HCT116 (cell line): ENCODE measurements around the gene POLA2. TPM values are rescaled to one million over a fixed set of nuclear protein-coding genes. Genes with fewer than 3 reads are reported as not detected.

Experiments used
- ATAC-seq: fragments of 200-7000 bp; cut with Tn5 transposase; 2 replicates; pipeline ENCODE4 v1.9.1; 2020; ENCODE audit warnings: mild to moderate bottlenecking, moderate library complexity
- Bru-seq: library from RNA; stranded (reverse); fragments of 400-500 nt; gene quantifications from one replicate; lab custom pipeline; 2021; lab: Mats Ljungman, UMichigan
- BruChase-seq, 2 experiments: library from RNA; stranded (reverse); fragments of 400-500 nt; gene quantifications; one replicate each; lab custom pipeline; 2021; lab: Mats Ljungman, UMichigan
- BruUV-seq: library from RNA; stranded (reverse); fragments of 400-500 nt; replicated peaks from 2 replicates; lab custom pipeline; 2021; lab: Mats Ljungman, UMichigan
- CTCF ChIA-PET: fragments of 300-600 bp; sonication (Branson Sonifier 250); formaldehyde crosslinking; loops from one replicate; lab custom pipeline; 2021; ENCODE audit warnings: antibody characterized with exemption; lab: Charles Lee
- POLR2A ChIA-PET: fragments of 300-600, 350-600 bp; sonication (Branson Sonifier 250); formaldehyde crosslinking; loops from one replicate; lab custom pipeline; 2021; ENCODE audit warnings: antibody characterized with exemption; lab: Charles Lee
- RAD21 ChIA-PET, 2 experiments: fragments of 300-600 bp; sonication (Branson Sonifier 250); formaldehyde crosslinking; loops; one replicate each; lab custom pipeline; 2023; ENCODE audit warnings: low total read pairs in 2 of 2; ENCODE audit not compliant: uncharacterized antibody in 2 of 2, unreplicated experiment in 2 of 2, low non-redundant PET in 1 of 2; lab: Charles Lee
- DNase-seq: peaks from one replicate; pipeline ENCODE4 v3.0.0-alpha.2; 2010; ENCODE audit warnings: low read depth, low spot score
- H2AFZ ChIP-seq: fragments of 200-600 bp; shearing (Covaris generic), sonication (generic); 2 replicates; pipeline ENCODE4 v1.6.1; 2017; ENCODE audit warnings: low read depth, mixed run types, mixed read lengths, antibody characterized with exemption, low read length; ENCODE audit not compliant: poor library complexity, severe bottlenecking
- H3K27ac ChIP-seq: 2 replicates; pipeline ENCODE4 v1.5.1; 2012; ENCODE audit warnings: low read depth, low read length
- H3K27me3 ChIP-seq: fragments of 200-600 bp; sonication (generic); 2 replicates; pipeline ENCODE4 v1.6.1; 2016; ENCODE audit warnings: mixed run types, low read length, mixed read lengths; ENCODE audit not compliant: insufficient read depth
- H3K36me3 ChIP-seq, 2 experiments: fragments of 200-500 bp in 1 of 2; fragments of 200-600 bp in 1 of 2; sonication (Bioruptor generic) in 1 of 2; sonication (generic) in 1 of 2; 2 replicates each; pipeline versions ENCODE4 v1.5.1 to v1.6.1; 2014 to 2016; ENCODE audit warnings: low read length in 2 of 2, inconsistent platforms in 1 of 2, mixed read lengths in 1 of 2, mixed run types in 1 of 2; ENCODE audit not compliant: insufficient read depth in 2 of 2, control insufficient read depth in 1 of 2
- H3K4me1 ChIP-seq, 2 experiments: fragments of 200-600 bp in 1 of 2; sonication (generic) in 1 of 2; 2 replicates each; pipeline versions ENCODE4 v1.5.1 to v1.6.1; 2012 to 2017; ENCODE audit warnings: low read length in 2 of 2, inconsistent platforms in 1 of 2, mild to moderate bottlenecking in 1 of 2, mixed read lengths in 1 of 2, mixed run types in 1 of 2, moderate library complexity in 1 of 2; ENCODE audit not compliant: insufficient read depth in 2 of 2, control insufficient read depth in 1 of 2
- H3K4me2 ChIP-seq: fragments of 200-600 bp; sonication (generic); 2 replicates; pipeline ENCODE4 v1.6.1; 2017; ENCODE audit warnings: mixed run types, low read length, mixed read lengths
- H3K4me3 ChIP-seq, 2 experiments: fragments of 200-600 bp in 1 of 2; sonication (generic) in 1 of 2; replicated peaks in 1 of 2; 2 replicates each; pipeline ENCODE4 v1.5.1; 2011 to 2016; ENCODE audit warnings: low read length in 2 of 2, control low read depth in 1 of 2, low read depth in 1 of 2, mild to moderate bottlenecking in 1 of 2, mixed read lengths in 1 of 2, mixed run types in 1 of 2
- H3K79me2 ChIP-seq: fragments of 200-600 bp; sonication (generic); 2 replicates; pipeline ENCODE4 v1.6.1; 2017; ENCODE audit warnings: mild to moderate bottlenecking, mixed run types, low read length, moderate library complexity, mixed read lengths; ENCODE audit not compliant: insufficient read depth
- H3K9ac ChIP-seq: fragments of 200-600 bp; sonication (generic); 2 replicates; pipeline ENCODE4 v1.6.1; 2016; ENCODE audit warnings: low read length, mixed read lengths
- H3K9me2 ChIP-seq: fragments of 200-600 bp; sonication (generic), shearing (Covaris generic); 2 replicates; pipeline ENCODE4 v1.6.1; 2017; ENCODE audit warnings: mixed run types, mild to moderate bottlenecking, moderate library complexity; ENCODE audit not compliant: insufficient read depth
- H3K9me3 ChIP-seq, 2 experiments: fragments of 200-500 bp in 1 of 2; fragments of 200-600 bp in 1 of 2; sonication (Bioruptor generic) in 1 of 2; sonication (generic) in 1 of 2; 2 replicates each; pipeline ENCODE4 v1.6.1; 2014 to 2017; ENCODE audit warnings: low read length in 2 of 2, mixed read lengths in 2 of 2, inconsistent platforms in 1 of 2, low read depth in 1 of 2, mild to moderate bottlenecking in 1 of 2, mixed run types in 1 of 2, moderate library complexity in 1 of 2; ENCODE audit not compliant: control insufficient read depth in 1 of 2, insufficient read depth in 1 of 2
- H4K20me1 ChIP-seq: fragments of 200-600 bp; sonication (generic), shearing (Covaris generic); 2 replicates; pipeline ENCODE4 v1.6.1; 2017; ENCODE audit warnings: mixed run types, mild to moderate bottlenecking, moderate library complexity; ENCODE audit not compliant: insufficient read depth
- ATF3 ChIP-seq: IDR thresholded peaks from 2 replicates; pipeline ENCODE4 v1.6.1; 2012
- CBX3 ChIP-seq: IDR thresholded peaks from 2 replicates; pipeline ENCODE4 v1.6.1; 2012; ENCODE audit warnings: low read depth
- CEBPB ChIP-seq: IDR thresholded peaks from 2 replicates; pipeline ENCODE4 v1.6.1; 2012; ENCODE audit warnings: low read depth
- EGR1 ChIP-seq: IDR thresholded peaks from 2 replicates; pipeline ENCODE4 v1.6.1; 2012; ENCODE audit warnings: low read depth
- ELF1 ChIP-seq: IDR thresholded peaks from 2 replicates; pipeline ENCODE4 v1.6.1; 2012; ENCODE audit warnings: low read depth, borderline replicate concordance
- EZH2 ChIP-seq: fragments of 200-600 bp; sonication (generic); IDR thresholded peaks from 2 replicates; pipeline ENCODE4 v1.6.1; 2017; ENCODE audit warnings: antibody characterized with exemption, mixed run types
- EZH2phosphoT487 ChIP-seq: fragments of 200-600 bp; IDR thresholded peaks from 2 replicates; pipeline ENCODE4 v1.6.1; 2018; ENCODE audit warnings: antibody characterized with exemption, borderline replicate concordance
- FOSL1 ChIP-seq: IDR thresholded peaks from 2 replicates; pipeline ENCODE4 v1.6.1; 2012; ENCODE audit warnings: low read depth
- JUND ChIP-seq: IDR thresholded peaks from 2 replicates; pipeline ENCODE4 v1.6.1; 2012
- POLR2A ChIP-seq: IDR thresholded peaks from 2 replicates; pipeline ENCODE4 v1.7.0; 2011; ENCODE audit warnings: borderline replicate concordance; ENCODE audit not compliant: insufficient read depth, insufficient read length; ENCODE audit errors: extremely low read depth
- POLR2AphosphoS5 ChIP-seq: IDR thresholded peaks from 2 replicates; pipeline ENCODE4 v1.6.1; 2011; ENCODE audit warnings: mild to moderate bottlenecking, low read depth, low read length, moderate library complexity
- RAD21 ChIP-seq: IDR thresholded peaks from 2 replicates; pipeline ENCODE4 v1.6.1; 2012; ENCODE audit warnings: low read depth, mild to moderate bottlenecking
- SIN3A ChIP-seq: IDR thresholded peaks from 2 replicates; pipeline ENCODE4 v1.6.1; 2012; ENCODE audit warnings: low read depth
- SRF ChIP-seq: IDR thresholded peaks from 2 replicates; pipeline ENCODE4 v1.6.1; 2012; ENCODE audit warnings: low read depth
- TCF7L2 ChIP-seq: IDR thresholded peaks from 2 replicates; pipeline ENCODE4 v1.7.0; 2011; ENCODE audit warnings: borderline replicate concordance, inconsistent platforms; ENCODE audit not compliant: insufficient read depth, insufficient read length; ENCODE audit errors: extremely low read depth
- ZBTB33 ChIP-seq: IDR thresholded peaks from 2 replicates; pipeline ENCODE4 v1.6.1; 2011; ENCODE audit warnings: mild to moderate bottlenecking, low read length, moderate library complexity; ENCODE audit not compliant: insufficient replicate concordance; ENCODE audit errors: extremely low read depth
- ZFX ChIP-seq: fragments of 450-650 bp; IDR thresholded peaks from 2 replicates; pipeline ENCODE4 v1.6.1; 2017
- ZNF274 ChIP-seq: fragments of 200-500 bp; sonication (Bioruptor generic); IDR thresholded peaks from 2 replicates; pipeline ENCODE4 v1.6.1; 2014; ENCODE audit warnings: mild to moderate bottlenecking, low read depth, low read length, inconsistent platforms
- intact Hi-C: fragments of 100-400 bp; cut with micrococcal nuclease; formaldehyde crosslinking; loops from 2 replicates; pipeline ENCODE4 v1.10.0; 2022
- long read RNA-seq: library from polyadenylated mRNA; unstranded; transcript quantifications from one replicate; pipeline ENCODE4 v2.0.0, GENCODE V29; 2021; ENCODE audit not compliant: unreplicated experiment
- polyA plus RNA-seq: library from polyadenylated mRNA; unstranded; fragments of >200 nt; gene quantifications from 2 replicates; pipeline ENCODE4 v1.2.1, GENCODE V29; 2012; ENCODE audit warnings: missing spikeins
- total RNA-seq: library from RNA; stranded (reverse); gene quantifications from one replicate; pipeline ENCODE4 v1.2.1, GENCODE V29; 2021; ENCODE audit not compliant: unreplicated experiment
- TF ChIP-seq, protein P1 (sequence below): IDR thresholded peaks from 2 replicates; pipeline ENCODE4 v1.6.1; 2012; ENCODE audit warnings: low read depth
- TF ChIP-seq, protein P2 (sequence below): IDR thresholded peaks from 2 replicates; pipeline ENCODE4 v1.6.1; 2012

Gene POLA2
- 20.0 TPM for total RNA-seq
- polyA plus RNA-seq: 14.1 and 17.3 TPM in 2 replicates
- percentile 57 among the genes with signal in this experiment for Bru-seq, nascent RNA
- BruChase-seq, experiment 1, labeled RNA remaining after a 6-hour chase: percentile 59 among the genes with signal in this experiment
- percentile 68 among the genes with signal in this experiment for BruChase-seq, experiment 2, labeled RNA remaining after a 2-hour chase
- long read RNA-seq, transcript POLA2-201 (18 exons, 3,744 nt): major isoform, 10 of 26 reads
- long read RNA-seq, partial matches to known transcripts: 12 of 26 reads
- long read RNA-seq, other reads (novel, unspliced or antisense): 3 of 26 reads

DNA sequence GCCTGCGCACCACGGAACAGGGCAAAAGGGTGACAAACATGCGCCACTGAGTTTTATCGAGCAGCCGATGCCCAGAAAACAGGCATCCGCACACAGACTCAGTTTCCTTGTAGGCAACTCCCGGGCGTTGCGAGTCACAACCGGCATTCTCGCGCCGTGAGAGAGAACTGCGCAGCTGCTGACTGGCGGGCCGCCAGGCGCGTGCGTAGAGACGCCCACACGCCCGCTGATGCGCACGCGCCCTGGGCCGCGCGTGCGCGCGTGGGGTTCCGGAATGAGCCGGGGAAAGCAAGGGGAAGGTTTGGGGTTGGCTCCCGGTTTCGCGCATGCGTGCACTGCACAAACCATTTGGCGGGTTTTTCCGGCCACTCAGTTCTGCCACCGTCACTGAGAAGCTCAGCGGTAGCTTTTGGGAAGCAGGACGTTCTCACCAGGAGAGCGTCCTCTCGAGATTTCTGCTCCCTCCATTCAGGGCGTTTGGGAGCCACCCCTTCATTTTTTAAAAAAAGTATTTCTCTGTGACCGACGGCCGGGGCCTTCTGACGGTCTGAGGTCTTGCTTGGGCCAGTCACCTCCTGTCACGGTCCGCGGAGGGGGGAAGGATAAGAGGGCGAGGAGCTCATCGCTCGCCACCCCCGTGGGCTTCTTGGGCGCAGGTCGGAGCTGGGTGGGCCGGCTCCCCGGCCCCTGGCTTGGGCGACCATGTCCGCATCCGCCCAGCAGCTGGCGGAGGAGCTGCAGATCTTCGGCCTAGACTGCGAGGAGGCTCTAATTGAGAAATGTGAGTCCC lies at the start of gene POLA2:
POLA2 (plus strand) TSS at position 372 of the 790 bp plus-strand sequence; CDS start at position 703, 331 bp downstream.
- Histone ChIP-seq H3K4me2 (peak within 1 kb of the TSS; percentile 84), H3K4me3 (peak within 1 kb of the TSS; percentile 81 to 90), H3K79me2 (peaks cover 42% of the 10 kb centered on the region), H3K9me3 (no peaks in the 10 kb centered on the region), H3K36me3 (peaks cover 0 to 7% of the 10 kb centered on the region in 2 experiments; a peak in 1 of 4 replicates), H3K4me1 (peaks cover 7 to 18% of the 10 kb centered on the region in 2 experiments; a peak in 3 of 4 replicates), H3K9me2 (no peaks in the 10 kb centered on the region), H3K9ac (peak within 1 kb of the TSS; percentile 93), H3K27me3 (no peaks in the 10 kb centered on the region), H3K27ac (peak within 1 kb of the TSS; percentile 90), H4K20me1 (no peaks in the 10 kb centered on the region), H2AFZ (no peak within 1 kb of the TSS)
- no TSS peak for BruUV-seq
- ATAC-seq (peak; percentile 87), DNase-seq (peak; percentile 92)
- ChIA-PET CTCF (interaction anchor here (0.6 to 2.1 kb wide), 5 partner anchors 12 to 285 kb away, joined by 4 to 12 read pairs (median 6); partner anchors contain the start of gene TM7SF2), RAD21 (interaction anchor here in 1 of 2 experiments (0.6 kb wide), 1 partner anchor 72 kb away, joined by 5 read pairs; the partner anchor contains the start of gene DPF2), POLR2A (interaction anchor here (0.5 to 2.4 kb wide), 9 partner anchors 11 to 415 kb away, joined by 3 to 10 read pairs (median 4); partner anchors contain the start of genes DPF2 and SYVN1)
- intact Hi-C loops: no loop called here
- TF ChIP-seq TCF7L2 (no peak), ZBTB33 (no peak), CEBPB (no peak), SRF (no peak), ELF1 (no peak), POLR2AphosphoS5 (peak; percentile 95), ZFX (peak; percentile 81), EGR1 (peak; percentile 98), EZH2phosphoT487 (no peak), POLR2A (peak; percentile 62), ATF3 (no peak), JUND (no peak), CBX3 (no peak), SIN3A (peak; percentile 65; the same call in 1 of the 2 replicates), RAD21 (no peak), FOSL1 (no peak), EZH2 (no peak), ZNF274 (no peak)
- TF ChIP-seq, protein P1, sequence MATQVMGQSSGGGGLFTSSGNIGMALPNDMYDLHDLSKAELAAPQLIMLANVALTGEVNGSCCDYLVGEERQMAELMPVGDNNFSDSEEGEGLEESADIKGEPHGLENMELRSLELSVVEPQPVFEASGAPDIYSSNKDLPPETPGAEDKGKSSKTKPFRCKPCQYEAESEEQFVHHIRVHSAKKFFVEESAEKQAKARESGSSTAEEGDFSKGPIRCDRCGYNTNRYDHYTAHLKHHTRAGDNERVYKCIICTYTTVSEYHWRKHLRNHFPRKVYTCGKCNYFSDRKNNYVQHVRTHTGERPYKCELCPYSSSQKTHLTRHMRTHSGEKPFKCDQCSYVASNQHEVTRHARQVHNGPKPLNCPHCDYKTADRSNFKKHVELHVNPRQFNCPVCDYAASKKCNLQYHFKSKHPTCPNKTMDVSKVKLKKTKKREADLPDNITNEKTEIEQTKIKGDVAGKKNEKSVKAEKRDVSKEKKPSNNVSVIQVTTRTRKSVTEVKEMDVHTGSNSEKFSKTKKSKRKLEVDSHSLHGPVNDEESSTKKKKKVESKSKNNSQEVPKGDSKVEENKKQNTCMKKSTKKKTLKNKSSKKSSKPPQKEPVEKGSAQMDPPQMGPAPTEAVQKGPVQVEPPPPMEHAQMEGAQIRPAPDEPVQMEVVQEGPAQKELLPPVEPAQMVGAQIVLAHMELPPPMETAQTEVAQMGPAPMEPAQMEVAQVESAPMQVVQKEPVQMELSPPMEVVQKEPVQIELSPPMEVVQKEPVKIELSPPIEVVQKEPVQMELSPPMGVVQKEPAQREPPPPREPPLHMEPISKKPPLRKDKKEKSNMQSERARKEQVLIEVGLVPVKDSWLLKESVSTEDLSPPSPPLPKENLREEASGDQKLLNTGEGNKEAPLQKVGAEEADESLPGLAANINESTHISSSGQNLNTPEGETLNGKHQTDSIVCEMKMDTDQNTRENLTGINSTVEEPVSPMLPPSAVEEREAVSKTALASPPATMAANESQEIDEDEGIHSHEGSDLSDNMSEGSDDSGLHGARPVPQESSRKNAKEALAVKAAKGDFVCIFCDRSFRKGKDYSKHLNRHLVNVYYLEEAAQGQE: no peak
- TF ChIP-seq, protein P2, sequence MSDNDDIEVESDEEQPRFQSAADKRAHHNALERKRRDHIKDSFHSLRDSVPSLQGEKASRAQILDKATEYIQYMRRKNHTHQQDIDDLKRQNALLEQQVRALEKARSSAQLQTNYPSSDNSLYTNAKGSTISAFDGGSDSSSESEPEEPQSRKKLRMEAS: peak; percentile 65; the same call in 1 of the 2 replicates
